Activated CD4-positive, CD25-positive, alpha-beta regulatory T cell (primary cell): Measurements from ENCODE around the gene DPP6.

ENCODE experiments used
- DNase-seq, 4 experiments: peaks; one replicate each; lab custom pipeline; 2025; lab: John Stamatoyannopoulos, UW

DPP6 gene

GRCh38 chr7:154769001-154769400 lies 716.8 kb downstream of the DPP6 start:
- DNase-seq, result no peak

GRCh38 chr7:154769527-154769926 lies 717.3 kb downstream of the DPP6 start:
- DNase-seq, result no peak

- DNase-seq, result no peak
These were observed 718.2 kb downstream of the DPP6 start for GRCh38 chr7:154770361-154770760.

- DNase-seq, result no peak
These were observed 718.8 kb downstream of the DPP6 start for GRCh38 chr7:154770962-154771361.

- DNase-seq, result no peak
These were observed 722.2 kb downstream of the DPP6 start for GRCh38 chr7:154774303-154774969.

- DNase-seq, result no peak
These were observed 723.5 kb downstream of the DPP6 start for GRCh38 chr7:154775681-154776080.

GRCh38 chr7:154776350-154776749 lies 724.2 kb downstream of the DPP6 start:
- no peak for DNase-seq

- no peak for DNase-seq
These were observed 724.8 kb downstream of the DPP6 start for GRCh38 chr7:154777023-154777422.

GRCh38 chr7:154777489-154777888 lies 725.3 kb downstream of the DPP6 start:
- DNase-seq, result no peak

- no peak for DNase-seq
These were observed 725.7 kb downstream of the DPP6 start for GRCh38 chr7:154777908-154778307.

GRCh38 chr7:154781369-154782303 lies 729.4 kb downstream of the DPP6 start:
- no peak for DNase-seq

GRCh38 chr7:154783281-154783909 lies 731.2 kb downstream of the DPP6 start:
- DNase-seq, result no peak

GRCh38 chr7:154785898-154786297 lies 733.7 kb downstream of the DPP6 start:
- no peak for DNase-seq

GRCh38 chr7:154789404-154789803 lies 737.2 kb downstream of the DPP6 start:
- no peak for DNase-seq

- DNase-seq, result no peak
These were observed 739.4 kb downstream of the DPP6 start for GRCh38 chr7:154791611-154792010.

- no peak for DNase-seq
These were observed 740.3 kb downstream of the DPP6 start for GRCh38 chr7:154792436-154793055.

GRCh38 chr7:154794147-154794780 lies 742.1 kb downstream of the DPP6 start:
- no peak for DNase-seq

- DNase-seq, result no peak
These were observed 742.8 kb downstream of the DPP6 start for GRCh38 chr7:154795014-154795413.

GRCh38 chr7:154795437-154795836 lies 743.2 kb downstream of the DPP6 start:
- DNase-seq, result no peak

- no peak for DNase-seq
These were observed 752.3 kb downstream of the DPP6 start for GRCh38 chr7:154804449-154804848.

GRCh38 chr7:154812027-154812426 lies 759.8 kb downstream of the DPP6 start:
- no peak for DNase-seq
